Stimulated activated CD8-positive, alpha-beta memory T cell treated with anti-CD3 and anti-CD28 coated beads, Interleukin-4, amount 100 ng/mL, for 4 hours (primary cell): ENCODE results near the gene RPS6KA3.

ENCODE experiments used
- DNase-seq, 2 donors: peaks; one replicate each; pipeline ENCODE4 v3.0.0-alpha.2; 2020; ENCODE audit warnings: low read depth in 2 of 2, low spot score in 1 of 2

The RPS6KA3 gene

DNA sequence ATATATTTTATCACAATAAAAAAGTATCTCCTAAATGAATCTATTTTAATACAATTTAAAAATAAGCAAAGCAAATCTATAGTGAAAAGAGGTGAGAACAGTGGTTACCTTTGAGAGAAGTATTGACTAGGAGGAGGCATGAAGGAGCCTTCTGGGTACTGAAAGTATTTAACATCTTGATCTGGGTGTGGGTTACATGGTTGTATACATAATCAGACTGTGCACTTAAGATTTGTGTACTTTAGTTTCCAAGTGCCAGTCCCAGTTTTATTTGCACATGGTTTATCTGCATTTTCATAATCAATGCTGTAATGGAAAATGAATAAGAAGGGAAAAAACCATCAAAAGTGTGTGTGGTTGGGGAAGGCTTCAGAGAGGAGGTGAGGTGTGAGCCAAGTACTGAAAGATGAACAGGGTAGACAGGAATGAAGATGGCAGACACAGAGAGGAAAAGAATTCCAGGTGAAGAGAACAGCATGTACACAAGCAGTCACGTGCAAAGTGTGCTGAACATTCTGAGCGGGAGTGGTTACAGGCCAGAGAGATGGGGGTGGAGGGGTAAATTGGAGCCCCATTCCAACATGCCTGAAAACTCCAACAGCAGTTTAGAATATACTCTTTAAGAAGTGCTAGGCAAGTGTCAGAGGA lies 164.7 kb downstream of the RPS6KA3 start:
- no peak for DNase-seq
